GM19467 (cell line): ENCODE results near the gene MYO1D.
"Not testable (repeated sequence)": the region's sequence is repeated elsewhere in the genome, so short reads cannot be mapped to it uniquely, and the experiment has no call there.

Experiments used
- ATAC-seq: cut with Tn5 transposase; IDR thresholded peaks from one replicate; pipeline ENCODE4 v1.9.1; 2021; ENCODE audit warnings: mild to moderate bottlenecking, moderate library complexity; ENCODE audit not compliant: unreplicated experiment

MYO1D gene

DNA sequence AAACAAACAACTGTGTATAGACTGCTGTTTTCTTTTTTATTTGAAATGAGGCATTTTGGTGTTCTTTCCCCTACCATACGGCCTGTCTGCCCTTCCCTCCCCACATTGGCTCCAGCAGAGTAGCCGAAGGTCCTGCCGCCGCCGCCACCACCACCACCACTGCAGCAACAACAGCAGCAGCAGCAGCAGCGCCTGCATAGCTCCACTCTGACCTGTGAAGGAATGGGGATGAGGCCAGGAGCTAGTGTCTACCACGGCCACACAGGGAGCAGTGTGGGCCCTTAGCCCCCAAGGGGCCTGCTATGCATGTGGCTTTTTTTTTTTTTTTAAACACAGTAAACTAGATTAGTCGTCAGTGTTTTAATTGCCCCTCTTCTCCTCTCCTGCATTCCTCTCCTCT is 395.7 kb downstream of the MYO1D start:
- no peak for ATAC-seq

DNA sequence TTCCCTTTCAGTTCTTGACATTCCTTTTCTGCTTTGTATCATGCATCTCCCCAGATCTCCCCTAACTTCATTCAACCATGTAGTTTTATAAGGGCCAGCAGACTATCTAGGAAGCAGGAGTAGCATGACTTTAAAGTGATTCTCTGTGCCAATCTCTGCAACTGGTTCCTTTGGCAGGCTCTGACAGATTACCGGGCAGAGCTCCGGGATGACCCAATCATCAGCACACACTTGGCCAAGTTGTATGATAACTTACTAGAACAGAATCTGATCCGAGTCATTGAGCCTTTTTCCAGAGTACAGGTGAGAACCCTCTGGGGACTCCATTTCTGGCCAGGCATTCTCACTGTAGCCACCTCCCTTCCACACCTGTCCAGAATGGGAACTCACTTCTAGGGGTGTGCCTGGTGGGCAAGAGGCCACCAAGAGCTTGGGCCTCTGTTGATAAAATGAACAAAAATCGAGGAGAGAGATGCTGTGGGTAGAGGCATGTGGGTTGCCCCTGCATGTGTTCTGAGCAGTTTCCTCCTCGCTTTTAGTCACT is 397.8 kb downstream of the MYO1D start:
- ATAC-seq, result no peak

DNA sequence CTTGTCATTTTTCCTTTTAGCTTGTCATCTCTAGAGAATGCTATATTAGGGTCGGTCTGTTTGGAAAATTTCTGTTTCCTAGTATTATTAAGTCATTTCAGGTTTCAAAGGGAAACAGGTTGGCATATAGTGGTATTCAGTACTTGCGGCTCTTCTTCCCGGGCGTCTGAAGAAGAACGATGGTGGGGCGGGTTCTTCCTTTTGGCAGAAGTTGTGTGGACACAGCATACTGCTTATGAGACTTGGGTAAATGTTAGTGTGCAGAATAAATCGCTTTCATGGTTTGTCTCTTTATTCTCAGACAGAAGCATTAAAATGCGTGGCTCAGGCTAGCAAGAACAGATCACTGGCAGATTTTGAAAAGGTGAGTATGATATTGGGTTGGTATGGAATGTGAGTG is 399.7 kb downstream of the MYO1D start:
- no peak for ATAC-seq

DNA sequence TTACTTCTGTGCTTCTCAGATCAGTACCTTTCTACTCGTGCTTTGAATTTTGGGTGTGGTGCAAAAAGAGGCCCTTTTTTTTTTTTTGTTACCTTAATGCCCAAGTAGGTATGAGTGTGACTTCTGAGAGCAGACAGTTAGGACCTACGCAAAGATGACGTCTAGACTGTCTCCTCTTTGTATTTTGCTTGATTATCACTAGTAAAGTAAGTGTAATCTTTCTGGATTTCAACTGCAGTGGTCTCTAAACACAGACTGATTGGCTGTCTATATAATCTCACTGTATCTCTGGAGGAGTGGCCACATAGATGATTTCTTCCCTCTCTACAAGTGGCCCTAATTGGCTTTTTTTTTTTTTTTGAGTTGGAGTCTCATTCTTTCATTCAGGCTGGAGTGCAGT is 401.7 kb downstream of the MYO1D start:
- no peak for ATAC-seq

DNA sequence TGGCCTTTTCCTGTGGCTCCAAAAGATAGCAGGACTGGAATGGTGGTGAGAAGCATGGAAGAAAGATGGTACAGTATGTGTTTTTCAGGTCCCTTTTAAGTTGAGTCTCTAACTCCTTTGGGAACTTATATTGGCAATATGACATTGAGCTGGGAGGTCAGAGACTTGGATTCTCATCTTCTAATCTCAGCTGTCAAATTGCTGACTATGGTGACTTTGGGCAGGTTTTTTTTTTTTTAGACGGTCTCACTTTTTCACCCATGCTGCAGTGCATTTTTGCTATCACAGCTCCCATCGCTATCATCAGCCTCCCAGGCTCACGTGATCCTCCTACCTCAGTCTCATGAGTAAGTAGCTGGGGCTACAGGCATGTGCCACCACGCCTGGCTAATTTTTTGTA is 405.3 kb downstream of the MYO1D start:
- ATAC-seq, result no peak

DNA sequence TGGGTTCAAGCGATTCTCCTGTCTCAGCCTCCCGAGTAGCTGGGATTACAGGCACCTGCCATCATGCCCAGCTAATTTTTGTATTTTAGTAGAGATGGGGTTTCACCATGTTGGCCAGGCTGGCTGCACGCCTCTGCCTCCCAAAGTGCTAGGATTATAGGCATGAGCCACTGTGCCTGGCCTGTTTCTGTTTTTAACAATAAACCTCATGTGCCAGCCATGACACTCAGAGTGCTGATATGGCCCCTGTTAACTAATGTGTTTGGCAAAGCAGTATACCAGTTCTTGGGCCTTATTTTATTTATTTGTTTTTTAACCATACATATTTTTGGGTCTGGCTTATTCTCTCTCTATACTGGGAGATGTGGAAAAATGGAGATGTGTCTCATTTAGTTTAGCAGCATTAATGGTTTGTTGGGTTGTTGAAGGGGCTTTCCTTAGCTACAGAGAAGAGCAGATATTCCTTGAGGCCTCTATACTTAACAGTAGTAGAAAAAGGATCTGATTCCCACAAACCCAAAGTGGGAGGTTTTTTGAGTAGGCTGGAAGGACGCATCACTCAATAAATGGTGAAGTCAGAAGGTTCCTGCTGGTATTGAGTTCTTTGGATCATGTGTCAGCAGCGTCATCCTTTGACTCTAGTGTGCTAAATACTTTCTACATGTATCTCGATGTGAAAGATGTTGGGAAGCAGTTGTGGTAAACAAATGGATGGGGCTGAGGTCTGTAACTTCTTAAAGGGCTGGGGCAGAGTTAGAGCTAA is 406.3 kb downstream of the MYO1D start:
- ATAC-seq, result no peak

DNA sequence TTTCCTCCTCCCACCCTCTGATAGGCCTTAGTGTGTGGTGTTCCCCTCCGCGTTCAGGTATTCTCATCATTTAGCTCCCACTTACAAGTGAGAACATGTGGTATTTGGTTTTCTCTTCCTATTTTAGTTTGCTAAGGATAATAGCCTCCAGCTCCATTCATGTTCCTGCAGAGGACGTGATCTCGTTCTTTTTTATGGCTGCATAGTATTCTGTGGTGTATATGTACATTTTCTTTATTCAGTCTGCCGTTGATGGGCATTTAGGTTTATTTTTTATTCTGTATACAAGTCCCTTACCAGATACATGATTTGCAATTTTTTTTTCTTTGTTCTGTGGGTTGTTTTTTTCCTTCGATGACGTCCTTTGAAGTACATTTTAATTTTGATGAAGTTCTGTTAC is 409.0 kb downstream of the MYO1D start:
- ATAC-seq, result no peak

DNA sequence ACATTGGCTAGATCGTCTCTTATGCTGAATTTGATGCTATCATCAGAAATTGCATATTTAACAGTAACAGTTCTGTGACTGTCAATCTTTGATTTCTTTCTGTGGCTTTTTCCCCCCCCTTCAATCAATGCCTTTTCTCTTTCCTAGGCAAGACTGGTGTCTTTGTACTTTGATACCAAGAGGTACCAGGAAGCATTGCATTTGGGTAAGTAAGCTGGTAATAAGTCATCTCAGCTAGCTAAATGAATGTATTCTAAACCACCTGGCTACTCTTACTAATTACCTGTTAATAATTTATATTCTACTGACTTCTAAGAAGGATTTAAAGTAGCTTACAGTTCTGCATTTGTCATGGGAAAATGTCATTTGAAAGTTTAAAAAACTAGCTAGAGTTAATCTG is 412.6 kb downstream of the MYO1D start:
- no peak for ATAC-seq

DNA sequence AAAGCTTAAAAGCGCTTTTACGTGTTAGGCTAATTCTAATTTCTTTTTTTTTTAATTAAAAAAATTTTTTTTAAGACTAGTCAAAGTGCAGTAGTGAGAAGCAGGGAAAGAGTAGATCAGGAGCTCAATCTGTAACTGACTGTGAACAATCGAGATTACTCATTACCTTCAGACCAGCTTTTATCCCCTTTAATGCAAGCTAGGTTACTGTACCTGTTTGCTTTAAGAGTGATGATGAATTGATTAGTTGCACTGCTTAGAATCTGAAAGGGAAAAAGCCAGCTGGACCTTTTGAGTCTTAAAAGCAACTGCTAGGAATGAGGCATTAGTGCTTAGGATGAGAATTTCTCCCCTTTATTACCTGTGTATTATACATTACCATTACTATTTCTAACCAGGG is 413.6 kb downstream of the MYO1D start:
- no peak for ATAC-seq

DNA sequence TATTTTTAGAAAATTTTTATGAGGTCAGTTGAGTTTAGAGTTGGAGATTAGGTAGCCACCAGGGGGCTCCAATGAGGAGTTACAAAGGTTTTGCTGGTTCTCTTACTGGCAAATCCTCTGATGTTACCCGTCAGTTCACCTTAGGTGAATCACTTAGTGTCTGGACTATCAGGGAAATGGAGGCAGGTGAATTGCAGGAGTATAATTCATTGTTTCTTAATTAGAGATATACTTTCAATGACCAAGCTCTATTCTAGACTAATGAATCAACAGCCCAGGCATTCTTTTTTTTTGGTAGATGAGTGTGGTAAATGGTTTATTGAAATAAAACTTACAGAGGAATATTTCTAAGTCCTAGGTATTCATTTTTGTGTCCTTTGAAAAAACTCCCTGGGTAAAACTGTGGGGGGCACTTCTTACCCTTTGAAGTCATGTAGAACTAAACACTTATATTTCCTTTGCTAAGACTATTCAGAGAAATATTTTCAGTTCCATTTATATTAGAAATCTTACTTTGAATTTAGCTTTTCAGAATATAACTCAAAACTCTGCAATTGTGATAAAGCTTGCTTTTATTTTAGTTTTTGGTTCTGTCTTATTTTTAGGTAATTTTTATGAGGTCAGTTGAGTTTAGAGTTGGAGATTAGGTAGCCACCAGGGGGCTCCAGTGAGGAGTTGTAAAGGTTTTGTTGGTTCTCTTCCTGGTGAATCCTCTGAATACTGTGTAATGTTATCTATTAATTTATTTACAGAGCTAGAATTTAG is 414.9 kb downstream of the MYO1D start:
- no peak for ATAC-seq

DNA sequence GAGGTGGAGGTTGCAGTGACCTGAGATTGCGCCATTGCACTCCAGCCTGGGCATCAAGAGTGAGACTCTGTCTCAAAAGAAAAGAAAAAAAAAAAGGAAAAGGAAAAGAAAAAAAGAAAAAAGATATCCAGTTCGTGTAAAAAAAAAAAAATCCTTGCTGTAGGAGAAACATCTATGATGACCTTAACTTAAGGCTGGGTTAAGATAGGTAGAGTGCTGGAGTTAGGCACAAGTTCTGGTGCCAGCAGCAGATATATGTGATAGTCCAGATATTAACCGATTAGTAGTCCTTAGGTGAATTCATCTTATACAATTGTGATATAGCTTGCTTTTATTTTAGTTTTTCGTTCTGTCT is 415.4 kb downstream of the MYO1D start:
- ATAC-seq, result no peak

DNA sequence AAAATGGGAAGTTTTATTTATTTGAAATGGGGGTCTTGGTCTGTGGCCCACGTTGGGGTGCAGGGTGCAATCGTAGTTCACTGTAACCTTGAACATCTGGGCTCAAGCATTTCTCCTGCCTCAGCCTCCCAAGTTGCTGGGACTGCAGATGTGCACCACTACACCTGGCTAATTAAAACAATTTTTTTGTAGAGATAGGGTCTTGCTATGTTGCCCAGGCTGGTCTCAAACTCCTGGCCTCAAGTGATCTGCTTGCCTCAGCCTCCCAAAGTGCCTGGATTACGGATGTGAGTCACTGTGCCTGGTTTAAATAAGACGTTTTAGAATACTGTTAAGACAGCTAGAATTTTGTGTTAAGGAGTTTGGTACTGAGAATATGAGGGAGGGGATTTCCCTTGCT is 416.9 kb downstream of the MYO1D start:
- ATAC-seq, result no peak

DNA sequence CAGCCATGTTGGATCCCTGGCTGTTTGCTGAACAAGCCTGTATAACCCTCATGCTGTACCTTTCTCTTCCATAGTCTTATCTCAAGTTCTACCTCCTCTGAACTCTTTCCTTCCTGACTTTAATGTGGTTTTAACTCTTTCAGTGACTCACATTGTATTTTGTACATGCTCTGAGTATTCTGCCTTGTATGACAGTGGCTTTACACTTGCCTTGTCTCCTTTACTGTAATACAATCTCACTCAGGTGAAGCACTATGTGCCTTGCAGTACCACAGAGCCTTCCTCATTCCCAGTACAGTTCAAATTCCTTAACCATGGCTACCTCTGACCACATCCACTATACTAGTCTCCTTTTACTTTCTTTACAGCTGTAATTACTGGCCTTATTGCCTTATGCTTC is 418.6 kb downstream of the MYO1D start:
- no peak for ATAC-seq

DNA sequence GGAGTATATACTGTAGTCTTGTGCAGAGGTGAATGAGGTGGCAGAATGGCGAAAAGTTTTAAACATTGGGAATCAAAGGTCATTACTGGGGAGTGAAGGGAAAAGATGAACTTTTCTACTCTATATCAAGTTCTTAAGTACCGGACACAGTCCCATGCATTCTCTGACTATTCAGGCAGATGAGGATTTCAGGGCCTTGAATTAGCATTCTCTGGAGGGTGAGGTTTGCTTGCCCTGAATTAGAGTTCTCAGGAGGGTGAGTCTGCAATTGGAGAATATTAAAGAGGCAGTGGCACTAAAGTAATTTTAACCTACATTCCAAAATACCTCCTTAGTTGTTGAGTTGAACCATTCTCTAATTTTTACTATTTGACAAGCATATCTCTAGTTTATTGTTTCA is 423.6 kb downstream of the MYO1D start:
- ATAC-seq, result no peak

DNA sequence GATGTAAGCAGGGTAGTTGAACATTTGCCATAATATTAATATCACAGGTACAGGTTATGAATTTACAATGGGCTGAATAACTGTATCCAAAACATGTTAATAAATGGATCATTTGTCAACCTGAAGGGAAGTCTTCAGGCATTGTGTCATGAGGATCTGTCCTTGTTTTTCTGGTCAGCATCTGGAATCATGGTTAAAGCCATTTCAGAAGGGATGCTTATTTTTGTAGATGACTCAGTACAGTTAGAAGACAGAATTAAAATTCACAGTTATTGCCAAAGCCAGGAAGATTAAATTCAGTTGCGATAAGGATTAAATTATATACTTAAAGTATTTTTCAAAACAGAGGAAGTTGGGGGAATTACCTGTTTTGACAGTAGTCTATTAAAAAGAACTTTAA is 424.6 kb downstream of the MYO1D start:
- no peak for ATAC-seq

DNA sequence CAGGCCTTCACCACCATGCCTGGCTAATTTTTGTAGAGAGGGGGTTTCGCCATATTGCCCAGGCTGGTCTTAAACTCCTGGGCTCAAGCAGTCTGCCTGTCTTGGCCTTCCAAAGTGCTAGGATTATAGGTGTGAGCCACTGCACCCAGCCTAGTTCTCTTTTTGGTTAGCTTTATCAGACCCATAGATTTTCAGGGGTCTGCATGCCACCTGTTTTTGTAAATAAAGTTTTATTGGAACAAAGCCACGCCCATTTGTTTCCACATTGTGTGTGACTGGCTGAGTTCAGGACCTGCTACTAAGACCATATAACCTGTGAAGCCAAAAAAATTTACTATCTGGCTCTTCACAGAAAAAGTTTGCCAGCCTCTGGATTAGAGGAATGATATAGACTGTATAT is 425.0 kb downstream of the MYO1D start:
- no peak for ATAC-seq

DNA sequence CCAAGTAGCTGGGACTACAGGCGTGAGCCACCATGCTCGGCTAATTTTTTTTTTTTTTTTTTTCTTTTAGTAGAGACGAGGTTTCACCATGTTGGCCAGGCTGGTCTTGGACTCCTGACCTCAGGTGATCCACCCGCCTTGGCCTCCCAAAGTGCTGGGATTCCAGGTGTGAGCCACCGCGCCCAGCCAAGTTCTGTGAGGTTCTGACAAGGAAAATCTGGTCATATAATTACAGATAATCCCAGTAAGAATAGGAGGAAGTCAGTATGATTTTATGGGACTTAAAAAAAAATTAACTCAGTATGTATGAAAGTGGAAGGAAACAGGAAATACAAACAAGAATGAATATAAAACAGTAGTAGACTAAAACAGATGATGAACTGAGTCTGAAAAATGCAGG is 426.5 kb downstream of the MYO1D start:
- not testable (repeated sequence) for ATAC-seq

DNA sequence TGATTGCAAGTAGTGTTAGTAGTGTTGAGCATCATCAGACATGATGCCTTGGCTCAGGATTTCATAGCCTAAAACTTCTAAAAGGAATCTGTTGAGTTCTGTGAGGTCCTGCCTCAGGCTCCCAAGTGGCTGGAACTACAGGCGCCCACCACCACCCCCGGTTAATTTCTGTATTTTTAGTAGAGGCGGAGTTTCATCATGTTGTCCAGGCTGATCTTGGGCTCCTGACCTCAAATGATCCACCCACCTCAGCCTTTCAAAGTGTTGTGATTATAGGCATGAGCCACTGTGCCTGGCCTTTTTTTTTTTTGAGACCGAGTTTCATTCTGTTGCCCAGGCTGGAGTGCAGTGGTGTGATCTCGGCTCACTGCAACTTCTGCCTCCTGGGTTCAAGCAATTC is 427.0 kb downstream of the MYO1D start:
- ATAC-seq, result no peak

DNA sequence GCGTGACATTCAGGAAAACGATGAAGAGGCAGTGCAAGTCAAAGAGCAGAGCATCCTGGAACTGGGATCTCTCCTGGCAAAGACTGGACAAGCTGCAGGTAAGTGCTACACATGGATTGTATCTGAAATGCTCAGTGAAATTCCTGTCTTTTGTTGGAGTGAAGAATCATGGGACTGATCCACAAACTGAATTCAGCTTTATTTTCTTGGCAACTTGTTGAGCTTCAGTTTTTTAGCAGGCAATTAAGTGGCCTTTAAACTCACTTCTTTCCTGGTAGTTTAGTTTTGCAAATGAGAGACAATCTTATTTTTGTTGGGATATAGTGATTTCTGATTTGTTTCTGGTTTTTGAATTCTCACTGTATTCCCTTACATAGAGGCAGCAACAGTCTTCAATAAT is 430.0 kb downstream of the MYO1D start:
- no peak for ATAC-seq

DNA sequence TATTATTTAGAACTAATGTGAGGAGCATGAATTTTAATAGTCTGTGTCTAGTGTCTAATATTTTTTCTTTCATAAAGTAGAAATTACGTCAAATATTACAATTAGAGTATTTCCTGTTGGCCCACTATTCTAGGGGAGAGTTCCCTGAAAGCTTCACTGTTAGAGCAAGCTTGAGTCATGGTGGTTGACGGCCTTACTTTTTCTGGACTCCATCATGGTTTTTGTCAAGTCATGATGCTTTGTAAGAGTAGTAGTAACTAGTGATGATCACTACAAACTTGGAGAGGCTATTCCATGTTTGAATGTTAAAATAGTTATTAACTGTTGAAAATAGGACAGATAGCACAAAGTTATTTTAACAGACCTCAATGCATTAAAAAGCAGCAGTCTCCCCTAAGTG is 431.0 kb downstream of the MYO1D start:
- ATAC-seq, result no peak

DNA sequence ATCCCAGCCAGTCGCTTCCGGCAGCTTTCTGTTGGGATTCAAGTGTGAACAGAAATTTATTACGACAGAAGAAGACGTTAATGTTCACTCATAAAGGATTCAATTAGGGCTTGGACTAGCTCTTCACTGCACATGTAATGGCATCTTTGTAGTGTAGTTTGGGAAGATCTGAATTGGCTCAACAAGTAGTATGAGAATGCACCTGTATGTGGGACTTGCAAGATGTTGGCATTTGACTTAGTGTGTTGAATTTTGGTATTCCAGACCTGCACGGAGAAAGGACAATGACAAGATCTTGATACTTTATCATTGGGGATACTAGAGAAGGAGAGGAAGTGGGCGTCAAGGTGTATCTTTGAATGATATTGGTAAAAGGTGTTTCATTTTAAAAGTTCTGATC is 431.4 kb downstream of the MYO1D start:
- ATAC-seq, result no peak

DNA sequence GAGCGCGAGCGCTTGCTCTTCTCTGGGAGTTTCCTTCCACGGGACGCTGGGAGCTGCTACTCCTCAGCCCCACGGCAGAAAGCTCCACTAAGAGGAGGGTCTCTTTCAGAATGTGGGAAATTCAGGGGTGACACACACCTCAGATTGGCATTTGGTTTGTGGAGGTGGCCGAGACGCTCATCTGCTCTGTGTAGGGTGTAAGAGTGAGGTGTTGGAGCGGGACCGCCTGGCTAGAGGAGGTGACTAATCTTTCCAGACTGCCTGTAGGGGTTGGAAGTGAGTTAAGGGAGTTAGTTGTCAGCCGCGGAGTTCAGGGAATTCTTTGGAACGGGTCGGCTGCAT is 431.9 kb downstream of the MYO1D start:
- no peak for ATAC-seq
